Measurements from ENCODE around the gene CLDN16. TPM values are rescaled to one million over a fixed set of nuclear protein-coding genes. Genes with fewer than 3 reads are reported as not detected.

CLDN16 gene
- polyA plus RNA-seq, 2 of the 4 experiments (the other 2 are of a cell fraction): 0.21 to 0.66 TPM

- no peak for TF ChIP-seq USF2 (IDR thresholded peaks at IDR 0.05)
These were observed 58.8 kb downstream of the CLDN16 start (continued) for GRCh38 chr3:190446573-190447279.

GRCh38 chr3:190448256-190448655 is 60.3 kb downstream of the CLDN16 start:
- no peak overlapping the region for H3K4me3 ChIP-seq
- H3K27ac ChIP-seq: no peak overlapping the region
- FAIRE-seq: no peak
- H3K9me3 ChIP-seq: no peaks in the 10 kb centered on the region
- DNase-seq (ENCODE audit: low read depth in 1 of 2, low spot score in 1 of 2): no peak
- 58% methylated on average over 2 of the region's 2 CpGs for WGBS (ENCODE audit: missing lambda C conversion rate)
- CTCF ChIA-PET: no interaction called here
- TF ChIP-seq RCOR1 (IDR thresholded peaks at IDR 0.05; ENCODE audit: low read depth, low read length) (no peak), FOXS1 (CRISPR knock-in tag; IDR thresholded peaks at IDR 0.05) (no peak)
- no peak for ATAC-seq
- no peak overlapping the region for H3K4me2 ChIP-seq
- peaks cover 40% of the 10 kb centered on the region for H3K4me1 ChIP-seq
- POLR2A ChIA-PET: no interaction called here

- no peak within 1 kb of the TSS for H3K4me2 ChIP-seq
- ATAC-seq: no peak
- WGBS (ENCODE audit: missing lambda C conversion rate): 74% methylated on average over 1 of the region's 1 CpG
- ChIA-PET CTCF (no interaction called here), POLR2A (no interaction called here)
- no peak for TF ChIP-seq KDM1A (IDR thresholded peaks at IDR 0.05; ENCODE audit: low read depth)
- TF ChIP-seq MYC (IDR thresholded peaks at IDR 0.05; ENCODE audit: borderline replicate concordance, low read length): no peak
- no peak for TF ChIP-seq CEBPB (IDR thresholded peaks at IDR 0.05)
- no peak for TF ChIP-seq PHF8 (IDR thresholded peaks at IDR 0.05; ENCODE audit: borderline replicate concordance, low read depth)
- TF ChIP-seq TP53 (CRISPR knock-in tag; IDR thresholded peaks at IDR 0.05): no peak
- no peak for TF ChIP-seq RCOR1 (IDR thresholded peaks at IDR 0.05; ENCODE audit: low read depth, low read length)
- TF ChIP-seq CHD4 (IDR thresholded peaks at IDR 0.05; ENCODE audit: borderline replicate concordance): no peak
- no peak for TF ChIP-seq SREBF2 (IDR thresholded peaks at IDR 0.05)
- TF ChIP-seq ESRRA (IDR thresholded peaks at IDR 0.05; ENCODE audit: borderline replicate concordance, low read length): no peak
- TF ChIP-seq NPAS2 (CRISPR knock-in tag; IDR thresholded peaks at IDR 0.05; ENCODE audit: borderline replicate concordance): no peak
- TF ChIP-seq JUNB (IDR thresholded peaks at IDR 0.05): no peak
- TF ChIP-seq HMGXB4 (CRISPR knock-in tag; IDR thresholded peaks at IDR 0.05; ENCODE audit: borderline replicate concordance): no peak
- no peak for TF ChIP-seq USF2 (IDR thresholded peaks at IDR 0.05)
- no peak for TF ChIP-seq ZFP36 (IDR thresholded peaks at IDR 0.05; ENCODE audit: borderline replicate concordance, partially characterized antibody)
- TF ChIP-seq JUN (IDR thresholded peaks at IDR 0.05): no peak
- no peak for TF ChIP-seq CBX8 (IDR thresholded peaks at IDR 0.05)
- FAIRE-seq: no peak
- H3K4me3 ChIP-seq: no peak within 1 kb of the TSS
- peaks cover 25% of the 10 kb centered on the region for H3K4me1 ChIP-seq
- DNase-seq (ENCODE audit: low read depth in 1 of 2, low spot score in 1 of 2): no peak
- H3K9me3 ChIP-seq: no peaks in the 10 kb centered on the region
- H3K27ac ChIP-seq: no peak within 1 kb of the TSS
These were observed 61.8 kb downstream of the CLDN16 start, which contains the start of gene TMEM207 for GRCh38 chr3:190449801-190450200. TMEM207 (minus strand) TSS chr3:190449901; CDS start chr3:190449809, 92 bp downstream.

- ChIA-PET POLR2A (no interaction called here), CTCF (interaction anchor here (1.3 kb wide), 1 partner anchor 72 kb away, joined by 3 read pairs; no protein-coding TSS in a partner anchor)
- TF ChIP-seq RNF2 (IDR thresholded peaks at IDR 0.05; ENCODE audit: borderline replicate concordance, low read depth) (no peak), CHD4 (IDR thresholded peaks at IDR 0.05; ENCODE audit: borderline replicate concordance) (no peak), NPAS2 (CRISPR knock-in tag; IDR thresholded peaks at IDR 0.05; ENCODE audit: borderline replicate concordance) (no peak), BCL3 (IDR thresholded peaks at IDR 0.05) (no peak), GATA3 (IDR thresholded peaks at IDR 0.05; ENCODE audit: borderline replicate concordance) (no peak), EP300 (IDR thresholded peaks at IDR 0.05) (no peak), ZNF302 (CRISPR knock-in tag; IDR thresholded peaks at IDR 0.05) (no peak), TP53 (CRISPR knock-in tag; IDR thresholded peaks at IDR 0.05) (no peak), HEYL (CRISPR knock-in tag; IDR thresholded peaks at IDR 0.05) (no peak), POLR2AphosphoS2 (conservative IDR thresholded peaks at IDR 0.05; ENCODE audit: low read length) (no peak), MYC (IDR thresholded peaks at IDR 0.05; ENCODE audit: borderline replicate concordance, low read length) (no peak), USF2 (IDR thresholded peaks at IDR 0.05) (no peak)
- no peak for FAIRE-seq
- no peak for ATAC-seq
- H3K4me2 ChIP-seq: peak overlapping the region; percentile 63
- H3K4me1 ChIP-seq: peaks cover 29% of the 10 kb centered on the region; the same call in 2 of the 3 replicates
- H3K4me3 ChIP-seq: no peak overlapping the region
- 10% methylated on average over 2 of the region's 2 CpGs for WGBS (ENCODE audit: missing lambda C conversion rate)
- no peak overlapping the region for H3K27ac ChIP-seq
- DNase-seq (ENCODE audit: low read depth in 1 of 2, low spot score in 1 of 2): no peak
- H3K9me3 ChIP-seq: no peaks in the 10 kb centered on the region
These were observed 67.9 kb downstream of the CLDN16 start for GRCh38 chr3:190455828-190456227.
